CD8-positive, alpha-beta memory T cell (primary cell): Measurements from ENCODE around the gene ENTPD2. TPM values are rescaled to one million over a fixed set of nuclear protein-coding genes. Genes with fewer than 3 reads are reported as not detected.

Experiments used
- CTCF ChIA-PET: fragments of 350-600 bp; sonication (Branson Sonifier 250); formaldehyde crosslinking; loops from one replicate; lab custom pipeline; 2021; ENCODE audit warnings: antibody characterized with exemption; lab: Charles Lee
- POLR2A ChIA-PET: fragments of 350-600 bp; sonication (Branson Sonifier 250); formaldehyde crosslinking; loops from one replicate; lab custom pipeline; 2021; ENCODE audit warnings: antibody characterized with exemption; lab: Charles Lee
- DNase-seq, 5 donors: peaks; one replicate each; pipeline versions ENCODE4 v3.0.0 to v3.0.0-alpha.2; 2020 to 2022; ENCODE audit warnings: mixed read lengths in 1 of 5
- H3K27ac ChIP-seq: one replicate; pipeline ENCODE4 v1.7.0; 2013; ENCODE audit warnings: low read depth, mild to moderate bottlenecking, low read length, moderate library complexity
- H3K27me3 ChIP-seq: 2 replicates; pipeline ENCODE4 v1.7.0; 2013; ENCODE audit warnings: low read length, mild to moderate bottlenecking; ENCODE audit not compliant: insufficient read depth, poor library complexity, severe bottlenecking
- H3K36me3 ChIP-seq: 2 replicates; pipeline ENCODE4 v1.7.0; 2013; ENCODE audit warnings: mild to moderate bottlenecking, low read length, moderate library complexity; ENCODE audit not compliant: insufficient read depth
- H3K4me1 ChIP-seq: 2 replicates; pipeline ENCODE4 v1.7.0; 2013; ENCODE audit warnings: mild to moderate bottlenecking, low read length, moderate library complexity; ENCODE audit not compliant: insufficient read depth
- H3K4me3 ChIP-seq: 2 replicates; pipeline ENCODE4 v1.7.0; 2013; ENCODE audit warnings: mild to moderate bottlenecking, low read length
- H3K9me3 ChIP-seq: 2 replicates; pipeline ENCODE4 v1.7.0; 2013; ENCODE audit warnings: mild to moderate bottlenecking, low read length
- H3K27ac Mint-ChIP-seq, 8 donors: one replicate each; pipeline ENCODE4 v1.8.0; 2020 to 2021; ENCODE audit warnings: mixed read lengths in 8 of 8, mild to moderate bottlenecking in 6 of 8, inconsistent platforms in 3 of 8, moderate library complexity in 3 of 8
- H3K27me3 Mint-ChIP-seq, 2 donors: one replicate each; pipeline ENCODE4 v1.8.0; 2020 to 2021; ENCODE audit warnings: mixed read lengths in 2 of 2, mild to moderate bottlenecking in 1 of 2, moderate library complexity in 1 of 2
- H3K36me3 Mint-ChIP-seq, 3 donors: one replicate each; pipeline ENCODE4 v1.8.0; 2020 to 2021; ENCODE audit warnings: mixed read lengths in 3 of 3, inconsistent platforms in 1 of 3, mild to moderate bottlenecking in 1 of 3
- H3K4me1 Mint-ChIP-seq, 3 donors: one replicate each; pipeline ENCODE4 v1.8.0; 2020 to 2021; ENCODE audit warnings: mixed read lengths in 3 of 3, inconsistent platforms in 1 of 3, mild to moderate bottlenecking in 1 of 3
- H3K4me3 Mint-ChIP-seq, 7 donors: one replicate each; pipeline ENCODE4 v1.8.0; 2020 to 2021; ENCODE audit warnings: mixed read lengths in 7 of 7, mild to moderate bottlenecking in 6 of 7, moderate library complexity in 4 of 7, inconsistent platforms in 2 of 7
- H3K9me3 Mint-ChIP-seq, 5 donors: one replicate each; pipeline ENCODE4 v1.8.0; 2020 to 2022; ENCODE audit warnings: mixed read lengths in 5 of 5, mild to moderate bottlenecking in 3 of 5, moderate library complexity in 2 of 5, inconsistent platforms in 1 of 5
- polyA plus RNA-seq: library from polyadenylated mRNA; unstranded; fragments of 300-500 nt; fragmentation: Illumina TruSeq; gene quantifications from one replicate; pipeline ENCODE4 v1.2.3, GENCODE V29; 2021
- total RNA-seq, 2 experiments: library from RNA; stranded (reverse); gene quantifications; one replicate each; pipeline ENCODE4 v1.2.3, GENCODE V29; 2021

The ENTPD2 gene
- total and polyA plus RNA-seq, 3 experiments from 2014 or later, result not detected

GRCh38 chr9:137014166-137014565 lies 39.7 kb downstream of the ENTPD2 start:
- no peak for DNase-seq
- Mint-ChIP-seq H3K4me3 (no peak overlapping the region), H3K27me3 (no peaks in the 10 kb centered on the region), H3K9me3 (no peaks in the 10 kb centered on the region), H3K4me1 (no peaks in the 10 kb centered on the region), H3K36me3 (peaks cover 0 to 58% (median 0%) of the 10 kb centered on the region in 3 donors), H3K27ac (no peak overlapping the region)
- H3K27ac ChIP-seq, result no peak overlapping the region
- H3K27me3 ChIP-seq, result no peaks in the 10 kb centered on the region
- no peak overlapping the region for H3K4me3 ChIP-seq
- no peaks in the 10 kb centered on the region for H3K4me1 ChIP-seq
- no peaks in the 10 kb centered on the region for H3K9me3 ChIP-seq
- ChIA-PET CTCF (interaction anchor here (1.4 to 1.5 kb wide), 2 partner anchors 21 to 33 kb away, joined by 3 to 5 read pairs; no protein-coding TSS in a partner anchor), POLR2A (no interaction called here)
- no peaks in the 10 kb centered on the region for H3K36me3 ChIP-seq

GRCh38 chr9:137013571-137013940 lies 40.3 kb downstream of the ENTPD2 start:
- Histone ChIP-seq H3K4me1 (no peaks in the 10 kb centered on the region), H3K27ac (no peak overlapping the region), H3K4me3 (no peak overlapping the region), H3K27me3 (no peaks in the 10 kb centered on the region), H3K36me3 (no peaks in the 10 kb centered on the region), H3K9me3 (no peaks in the 10 kb centered on the region)
- Mint-ChIP-seq H3K27me3 (no peaks in the 10 kb centered on the region), H3K4me1 (no peaks in the 10 kb centered on the region), H3K36me3 (peaks cover 0 to 56% (median 0%) of the 10 kb centered on the region in 3 donors), H3K4me3 (no peak overlapping the region), H3K27ac (no peak overlapping the region), H3K9me3 (no peaks in the 10 kb centered on the region)
- POLR2A ChIA-PET, result no interaction called here
- CTCF ChIA-PET, result interaction anchor here (1.5 kb wide), 1 partner anchor 21 kb away, joined by 5 read pairs; no protein-coding TSS in a partner anchor
- DNase-seq, result no peak

- Histone ChIP-seq H3K4me3 (no peak overlapping the region), H3K9me3 (no peaks in the 10 kb centered on the region), H3K4me1 (no peaks in the 10 kb centered on the region), H3K27ac (no peak overlapping the region), H3K36me3 (no peaks in the 10 kb centered on the region), H3K27me3 (no peaks in the 10 kb centered on the region)
- Mint-ChIP-seq H3K36me3 (peaks cover 0 to 57% (median 0%) of the 10 kb centered on the region in 3 donors), H3K4me3 (no peak overlapping the region), H3K4me1 (no peaks in the 10 kb centered on the region), H3K27me3 (no peaks in the 10 kb centered on the region), H3K9me3 (no peaks in the 10 kb centered on the region), H3K27ac (no peak overlapping the region)
- ChIA-PET POLR2A (no interaction called here), CTCF (interaction anchor here (1.1 kb wide), 1 partner anchor 16 kb away, joined by 3 read pairs; no protein-coding TSS in a partner anchor)
- no peak for DNase-seq
Measured at GRCh38 chr9:137012694-137013570, 40.9 kb downstream of the ENTPD2 start.

GRCh38 chr9:137011907-137012675 lies 41.8 kb downstream of the ENTPD2 start:
- Mint-ChIP-seq H3K36me3 (peaks cover 0 to 52% (median 0%) of the 10 kb centered on the region in 3 donors), H3K27ac (no peak overlapping the region), H3K4me3 (no peak overlapping the region), H3K27me3 (no peaks in the 10 kb centered on the region), H3K9me3 (no peaks in the 10 kb centered on the region), H3K4me1 (no peaks in the 10 kb centered on the region)
- ChIA-PET POLR2A (no interaction called here), CTCF (interaction anchor here (1.1 kb wide), 1 partner anchor 17 kb away, joined by 3 read pairs; no protein-coding TSS in a partner anchor)
- no peaks in the 10 kb centered on the region for H3K4me1 ChIP-seq
- no peak for DNase-seq
- H3K27ac ChIP-seq, result no peak overlapping the region
- no peaks in the 10 kb centered on the region for H3K9me3 ChIP-seq
- no peak overlapping the region for H3K4me3 ChIP-seq
- no peaks in the 10 kb centered on the region for H3K36me3 ChIP-seq
- no peaks in the 10 kb centered on the region for H3K27me3 ChIP-seq

- POLR2A ChIA-PET, result no interaction called here
- H3K27me3 Mint-ChIP-seq, result no peaks in the 10 kb centered on the region
- CTCF ChIA-PET, result no interaction called here
Measured at GRCh38 chr9:137011156-137011555, 42.7 kb downstream of the ENTPD2 start.

GRCh38 chr9:137009938-137010732 lies 43.7 kb downstream of the ENTPD2 start:
- Mint-ChIP-seq H3K27ac (no peak overlapping the region), H3K27me3 (no peaks in the 10 kb centered on the region), H3K36me3 (peaks cover 0 to 39% (median 0%) of the 10 kb centered on the region in 3 donors), H3K4me1 (peaks cover 7 to 9% (median 9%) of the 10 kb centered on the region in 3 donors), H3K9me3 (no peaks in the 10 kb centered on the region), H3K4me3 (no peak overlapping the region)
- no peaks in the 10 kb centered on the region for H3K36me3 ChIP-seq
- no peak overlapping the region for H3K4me3 ChIP-seq
- H3K27me3 ChIP-seq, result no peaks in the 10 kb centered on the region
- H3K9me3 ChIP-seq, result no peaks in the 10 kb centered on the region
- ChIA-PET CTCF (interaction anchor here (1.0 to 1.4 kb wide), 2 partner anchors 37 to 57 kb away, joined by 3 read pairs; no protein-coding TSS in a partner anchor), POLR2A (no interaction called here)
- no peak overlapping the region for H3K27ac ChIP-seq
- no peaks in the 10 kb centered on the region for H3K4me1 ChIP-seq
- DNase-seq, result no peak

More at GRCh38 chr9:137011156-137011555, 42.7 kb downstream of the ENTPD2 start:
- H3K27me3 ChIP-seq, result no peaks in the 10 kb centered on the region
- H3K4me1 ChIP-seq, result no peaks in the 10 kb centered on the region
- H3K9me3 Mint-ChIP-seq, result no peaks in the 10 kb centered on the region
- no peak overlapping the region for H3K4me3 ChIP-seq
- no peak overlapping the region for H3K4me3 Mint-ChIP-seq
- DNase-seq, result no peak
- H3K4me1 Mint-ChIP-seq, result peaks cover 5% of the 10 kb centered on the region in 3 donors
- no peak overlapping the region for H3K27ac ChIP-seq
- no peak overlapping the region for H3K27ac Mint-ChIP-seq
- H3K36me3 ChIP-seq, result no peaks in the 10 kb centered on the region
- H3K9me3 ChIP-seq, result no peaks in the 10 kb centered on the region
- peaks cover 0 to 45% (median 0%) of the 10 kb centered on the region in 3 donors for H3K36me3 Mint-ChIP-seq

- H3K36me3 Mint-ChIP-seq, result peaks cover 0 to 32% (median 0%) of the 10 kb centered on the region in 3 donors
- no peaks in the 10 kb centered on the region for H3K4me1 ChIP-seq
- DNase-seq, result no peak
- no peaks in the 10 kb centered on the region for H3K9me3 ChIP-seq
- H3K27ac Mint-ChIP-seq, result no peak overlapping the region
- no peaks in the 10 kb centered on the region for H3K27me3 Mint-ChIP-seq
- no peaks in the 10 kb centered on the region for H3K9me3 Mint-ChIP-seq
- H3K4me1 Mint-ChIP-seq, result peaks cover 10 to 17% (median 15%) of the 10 kb centered on the region in 3 donors
- no peak overlapping the region for H3K4me3 ChIP-seq
- no peak overlapping the region for H3K27ac ChIP-seq
- no peak overlapping the region for H3K4me3 Mint-ChIP-seq
- H3K36me3 ChIP-seq, result no peaks in the 10 kb centered on the region
- CTCF ChIA-PET, result interaction anchor here (1.4 kb wide), 1 partner anchor 38 kb away, joined by 3 read pairs; no protein-coding TSS in a partner anchor
- no peaks in the 10 kb centered on the region for H3K27me3 ChIP-seq
- POLR2A ChIA-PET, result interaction anchor here (0.6 kb wide), 1 partner anchor 9 kb away, joined by 4 read pairs; no protein-coding TSS in a partner anchor
Measured at GRCh38 chr9:137009217-137009616, 44.6 kb downstream of the ENTPD2 start.
